NCI-H187 (cell line): ENCODE data around the gene ATXN8OS.
"Not testable (repeated sequence)": the region's sequence is repeated elsewhere in the genome, so short reads cannot be mapped to it uniquely, and the experiment has no call there.

ENCODE experiments used
- DNase-seq, 2 experiments: peaks; one replicate each; lab custom pipeline; 2025; lab: John Stamatoyannopoulos, UW

Gene ATXN8OS

GRCh38 chr13:70107498-70108281 lies at the start of gene ATXN8OS:
TSS of gene ATXN8OS (plus strand) at chr13:70107826.
- DNase-seq = no peak

GRCh38 chr13:70080012-70080411 lies 27.6 kb upstream of the ATXN8OS start:
- DNase-seq = no peak

GRCh38 chr13:70087247-70087646 lies 20.4 kb upstream of the ATXN8OS start:
- no peak for DNase-seq

GRCh38 chr13:70088926-70089325 lies 18.7 kb upstream of the ATXN8OS start:
- DNase-seq = no peak

GRCh38 chr13:70090036-70090723 lies 17.4 kb upstream of the ATXN8OS start:
- no peak for DNase-seq

- DNase-seq = no peak
Measured at GRCh38 chr13:70098669-70099068, 9.0 kb upstream of the ATXN8OS start.

- DNase-seq = no peak
Measured at GRCh38 chr13:70104481-70104880, 3.1 kb upstream of the ATXN8OS start.

- no peak for DNase-seq
Measured at GRCh38 chr13:70107125-70107497, 515 bp upstream of the ATXN8OS start.

GRCh38 chr13:70108356-70109105 lies 905 bp downstream of the ATXN8OS start, which contains the start of gene KLHL1:
TSS of gene KLHL1 (minus strand) at chr13:70108452. CDS start at chr13:70107699, 753 bp downstream.
- no peak for DNase-seq

GRCh38 chr13:70117338-70117905 lies 9.8 kb downstream of the ATXN8OS start:
- DNase-seq = no peak

- no peak for DNase-seq
Measured at GRCh38 chr13:70125693-70126092, 18.1 kb downstream of the ATXN8OS start.

- DNase-seq = no peak
Measured at GRCh38 chr13:70128098-70128497, 20.5 kb downstream of the ATXN8OS start.

- not testable (repeated sequence) for DNase-seq
Measured at GRCh38 chr13:70142658-70143057, 35.0 kb downstream of the ATXN8OS start.

- DNase-seq = peak in 1 of 2 experiments; percentile 19
Measured at GRCh38 chr13:70162141-70162540, 54.5 kb downstream of the ATXN8OS start.

- no peak for DNase-seq
Measured at GRCh38 chr13:70170689-70171088, 63.1 kb downstream of the ATXN8OS start.

GRCh38 chr13:70171151-70171550 lies 63.5 kb downstream of the ATXN8OS start:
- no peak for DNase-seq

- DNase-seq = no peak
Measured at GRCh38 chr13:70172946-70173597, 65.4 kb downstream of the ATXN8OS start.

- no peak for DNase-seq
Measured at GRCh38 chr13:70173598-70173959, 66.0 kb downstream of the ATXN8OS start.

GRCh38 chr13:70178346-70178745 lies 70.7 kb downstream of the ATXN8OS start:
- DNase-seq = no peak
